GM12875 (cell line): Measurements from ENCODE around the gene CCL14.
"Not testable (repeated sequence)": the region's sequence is repeated elsewhere in the genome, so short reads cannot be mapped to it uniquely, and the experiment has no call there.

ENCODE experiments used
- H3K4me3 ChIP-seq: one replicate; pipeline ENCODE4 v1.5.1; 2011; ENCODE audit warnings: low read depth, low read length, control low read depth
- CTCF ChIP-seq: IDR thresholded peaks from 2 replicates; pipeline ENCODE4 v1.5.1; 2011; ENCODE audit warnings: low read depth, mild to moderate bottlenecking, control low read depth, inconsistent platforms, low read length, moderate library complexity, borderline replicate concordance; ENCODE audit not compliant: insufficient read depth

The CCL14 gene

GRCh38 chr17:35944151-35944550 lies 42.4 kb downstream of the CCL14 start:
- no peak overlapping the region for H3K4me3 ChIP-seq
- no peak for TF ChIP-seq CTCF

DNA sequence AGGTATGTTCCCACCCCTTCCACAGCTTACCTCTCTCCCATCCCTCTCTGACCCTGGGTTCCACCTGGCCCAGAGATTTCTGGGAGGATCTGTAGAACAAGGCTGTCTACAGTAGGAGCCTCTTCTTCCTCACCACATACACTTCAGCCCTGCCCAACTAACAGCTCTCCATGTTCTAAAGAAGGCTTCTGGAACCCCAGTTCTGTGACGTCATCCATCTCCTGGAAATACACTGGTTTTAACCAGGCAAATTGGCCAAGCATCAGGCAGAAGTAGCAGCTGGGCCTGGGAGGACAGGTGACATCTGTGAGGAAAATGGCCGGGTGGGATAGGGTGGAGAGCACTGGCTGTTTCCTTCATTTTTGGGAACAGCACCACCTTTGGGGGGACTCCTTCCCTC lies 43.0 kb downstream of the CCL14 start, which contains the start of gene LYZL6:
Gene LYZL6, minus strand, starts transcription at position 177 of the 400 bp plus-strand sequence. CDS start 4,357 bp downstream, outside the sequence.
- no peak within 1 kb of the TSS for H3K4me3 ChIP-seq
- TF ChIP-seq CTCF = no peak

DNA sequence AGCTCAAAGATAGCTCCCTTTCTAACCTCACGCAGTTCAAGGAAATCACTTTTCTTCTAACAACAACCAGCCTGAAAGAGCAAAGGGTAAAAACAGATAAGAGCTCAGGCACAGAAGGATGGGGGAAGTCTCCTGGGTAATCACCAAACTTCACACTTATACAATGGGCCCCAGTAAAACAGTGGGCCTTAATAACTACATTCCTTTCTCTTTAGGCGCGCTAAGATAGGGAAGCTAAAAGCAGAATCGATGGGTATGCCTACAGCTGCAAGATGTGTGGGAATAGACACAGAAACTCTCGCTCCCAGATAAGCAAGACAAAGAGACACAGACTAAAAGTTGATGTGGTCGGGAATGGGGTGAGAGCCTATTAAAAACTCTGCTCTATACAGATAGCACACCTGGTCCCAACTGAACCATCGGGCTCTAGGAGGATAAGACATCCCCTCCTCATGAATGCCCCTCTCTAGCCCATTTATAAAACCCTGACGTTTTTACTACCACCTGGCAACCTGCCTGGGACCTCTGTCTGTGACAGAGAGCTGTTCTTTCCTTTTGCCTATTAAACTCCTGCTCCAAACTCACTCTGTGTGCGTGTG lies 43.8 kb downstream of the CCL14 start:
- TF ChIP-seq CTCF = no peak
- no peak overlapping the region for H3K4me3 ChIP-seq

DNA sequence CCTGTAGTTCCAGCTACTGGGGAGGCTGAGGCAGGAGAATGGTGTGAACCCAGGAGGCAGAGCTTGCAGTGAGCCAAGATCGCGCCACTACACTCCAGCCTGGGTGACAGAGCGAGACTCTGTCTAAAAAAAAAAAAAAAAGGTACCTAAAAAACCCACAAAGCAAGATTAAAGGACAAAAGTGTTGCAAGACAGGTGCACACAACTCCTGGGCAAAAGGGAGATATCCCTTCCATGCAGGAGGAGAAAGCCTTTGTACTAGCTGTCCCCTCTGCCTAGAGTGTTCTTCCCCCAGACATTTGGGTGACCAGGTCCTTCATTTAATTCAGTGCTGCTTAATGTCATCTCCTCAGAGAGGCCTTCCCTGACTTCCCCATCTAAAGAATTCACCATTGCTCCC lies 48.0 kb downstream of the CCL14 start:
- not testable (repeated sequence) for H3K4me3 ChIP-seq

- no peak overlapping the region for H3K4me3 ChIP-seq
- TF ChIP-seq CTCF = no peak
Measured at GRCh38 chr17:35936063-35936462, 50.5 kb downstream of the CCL14 start.

GRCh38 chr17:35934760-35935159 lies 51.8 kb downstream of the CCL14 start:
- no peak for TF ChIP-seq CTCF

More at GRCh38 chr17:35934760-35935159, 51.8 kb downstream of the CCL14 start:
- no peak overlapping the region for H3K4me3 ChIP-seq
